HG03521 (cell line): ENCODE results near the gene COL21A1.
"Not testable (repeated sequence)": the region's sequence is repeated elsewhere in the genome, so short reads cannot be mapped to it uniquely, and the experiment has no call there.

ENCODE experiments used
- ATAC-seq: cut with Tn5 transposase; IDR thresholded peaks from one replicate; pipeline ENCODE4 v1.9.1; 2021; ENCODE audit warnings: mild to moderate bottlenecking, moderate library complexity; ENCODE audit not compliant: unreplicated experiment

COL21A1 gene

GRCh38 chr6:56246881-56247653, at the start of gene COL21A1:
COL21A1 (minus strand) TSS chr6:56247580; CDS start chr6:56182618, 64,962 bp downstream.
- ATAC-seq, result no peak

GRCh38 chr6:56293781-56294180, 46.4 kb upstream of the COL21A1 start:
- no peak for ATAC-seq

- no peak for ATAC-seq
Measured at GRCh38 chr6:56292505-56293181, 45.3 kb upstream of the COL21A1 start.

GRCh38 chr6:56291302-56291917, 44.0 kb upstream of the COL21A1 start:
- ATAC-seq, result no peak

- ATAC-seq, result no peak
Measured at GRCh38 chr6:56289721-56290120, 42.3 kb upstream of the COL21A1 start.

- ATAC-seq, result no peak
Measured at GRCh38 chr6:56288347-56288746, 41.0 kb upstream of the COL21A1 start.

- ATAC-seq, result no peak
Measured at GRCh38 chr6:56282391-56282790, 35.0 kb upstream of the COL21A1 start.

GRCh38 chr6:56280126-56280525, 32.7 kb upstream of the COL21A1 start:
- ATAC-seq, result no peak

GRCh38 chr6:56279331-56280080, 32.1 kb upstream of the COL21A1 start:
- no peak for ATAC-seq

- no peak for ATAC-seq
Measured at GRCh38 chr6:56278171-56278591, 30.8 kb upstream of the COL21A1 start.

- no peak for ATAC-seq
Measured at GRCh38 chr6:56270812-56271441, 23.5 kb upstream of the COL21A1 start.

GRCh38 chr6:56268266-56268665, 20.9 kb upstream of the COL21A1 start:
- ATAC-seq, result no peak

GRCh38 chr6:56266011-56266410, 18.6 kb upstream of the COL21A1 start:
- no peak for ATAC-seq

- no peak for ATAC-seq
Measured at GRCh38 chr6:56263596-56264315, 16.4 kb upstream of the COL21A1 start.

GRCh38 chr6:56260593-56260992, 13.2 kb upstream of the COL21A1 start:
- not testable (repeated sequence) for ATAC-seq

- ATAC-seq, result no peak
Measured at GRCh38 chr6:56259234-56260077, 12.1 kb upstream of the COL21A1 start.

- no peak for ATAC-seq
Measured at GRCh38 chr6:56255349-56255748, 8.0 kb upstream of the COL21A1 start.

GRCh38 chr6:56250266-56250665, 2.9 kb upstream of the COL21A1 start:
- ATAC-seq, result no peak

GRCh38 chr6:56247654-56248122, 308 bp upstream of the COL21A1 start:
- no peak for ATAC-seq
